PC-9 (cell line): ENCODE data around the gene PHC2. TPM values are rescaled to one million over a fixed set of nuclear protein-coding genes. Genes with fewer than 3 reads are reported as not detected.

Experiments used
- BruUV-seq: library from RNA; stranded (reverse); fragments of 400-500 nt; replicated peaks from 2 replicates; lab custom pipeline; 2021; lab: Mats Ljungman, UMichigan
- CTCF ChIA-PET: fragments of 300-600 bp; sonication (Branson Sonifier 250); formaldehyde crosslinking; loops from one replicate; lab custom pipeline; 2022; ENCODE audit warnings: antibody characterized with exemption; lab: Charles Lee
- POLR2A ChIA-PET: fragments of 300-600 bp; sonication (Branson Sonifier 250); formaldehyde crosslinking; loops from one replicate; lab custom pipeline; 2022; ENCODE audit warnings: antibody characterized with exemption; ENCODE audit not compliant: unreplicated experiment; lab: Charles Lee
- DNase-seq, 2 experiments: peaks; one replicate each; pipeline versions ENCODE4 v3.0.0 to v3.0.0-alpha.2; 2015 to 2022; ENCODE audit warnings: mixed read lengths in 1 of 2
- H2AFZ ChIP-seq: fragments of 200-600 bp; sonication (generic); 2 replicates; pipeline ENCODE4 v1.8.1; 2017; ENCODE audit warnings: antibody characterized with exemption
- H3F3A ChIP-seq: fragments of 200-600 bp; sonication (generic); 2 replicates; pipeline ENCODE4 v1.8.1; 2017; ENCODE audit warnings: antibody characterized with exemption, mild to moderate bottlenecking, low read depth; ENCODE audit not compliant: insufficient read depth
- H3K27ac ChIP-seq: fragments of 200-600 bp; sonication (generic); 2 replicates; pipeline ENCODE4 v1.6.1; 2016; ENCODE audit warnings: mixed run types
- H3K27me3 ChIP-seq: fragments of 200-600 bp; sonication (generic); 2 replicates; pipeline ENCODE4 v1.6.1; 2016; ENCODE audit warnings: low read depth, mixed run types; ENCODE audit not compliant: insufficient read depth
- H3K36me3 ChIP-seq: fragments of 200-600 bp; sonication (generic); 2 replicates; pipeline ENCODE4 v1.6.1; 2016; ENCODE audit warnings: low read depth, mixed run types
- H3K4me1 ChIP-seq: fragments of 200-600 bp; sonication (generic); replicated peaks from 2 replicates; pipeline ENCODE4 v1.6.1; 2016; ENCODE audit warnings: mixed run types; ENCODE audit not compliant: insufficient read depth
- H3K4me2 ChIP-seq: fragments of 200-600 bp; sonication (generic); 2 replicates; pipeline ENCODE4 v1.6.1; 2017; ENCODE audit warnings: mixed run types
- H3K4me3 ChIP-seq: fragments of 200-600 bp; sonication (generic); 2 replicates; pipeline ENCODE4 v1.6.1; 2016; ENCODE audit warnings: mixed run types
- H3K79me2 ChIP-seq: fragments of 200-600 bp; sonication (generic); 2 replicates; pipeline ENCODE4 v1.6.1; 2017; ENCODE audit warnings: low read depth, mixed run types
- H3K9me2 ChIP-seq: fragments of 200-600 bp; sonication (generic); 2 replicates; pipeline ENCODE4 v1.8.1; 2017; ENCODE audit warnings: mild to moderate bottlenecking; ENCODE audit not compliant: insufficient read depth
- H3K9me3 ChIP-seq: fragments of 200-600 bp; sonication (generic); 2 replicates; pipeline ENCODE4 v1.8.1; 2016; ENCODE audit warnings: low read depth; ENCODE audit not compliant: insufficient read depth
- H4K20me1 ChIP-seq: fragments of 200-600 bp; sonication (generic); 2 replicates; pipeline ENCODE4 v1.8.1; 2017; ENCODE audit not compliant: insufficient read depth
- CTCF ChIP-seq: fragments of 200-600 bp; sonication (generic); conservative IDR thresholded peaks from 2 replicates; pipeline ENCODE4 v1.6.1; 2017; ENCODE audit warnings: mixed run types, antibody characterized with exemption, mild to moderate bottlenecking, moderate library complexity
- EZH2 ChIP-seq: fragments of 200-600 bp; sonication (generic); IDR thresholded peaks from 2 replicates; pipeline ENCODE4 v1.8.0; 2017; ENCODE audit warnings: antibody characterized with exemption, low read depth
- intact Hi-C: fragments of 100-400 bp; cut with micrococcal nuclease; formaldehyde crosslinking; loops from one replicate; pipeline ENCODE4 v1.10.0; 2022; ENCODE audit not compliant: unreplicated experiment
- total RNA-seq: library from RNA; stranded (reverse); gene quantifications from 2 replicates; pipeline ENCODE4 v1.2.3, GENCODE V29; 2021

Gene PHC2
- total RNA-seq, 1 experiment from 2014 or later = 48.1 TPM

- ChIA-PET CTCF (no interaction called here), POLR2A (interaction anchor here (0.7 kb wide), 1 partner anchor 24 kb away, joined by 3 read pairs; no protein-coding TSS in a partner anchor)
- H3K79me2 ChIP-seq = peaks cover 90% of the 10 kb centered on the region
- intact Hi-C loops = loop anchor here (5.0 kb wide), 1 partner anchor 220 kb away; no protein-coding TSS in a partner anchor
- H3K27me3 ChIP-seq = no peaks in the 10 kb centered on the region
- no peaks in the 10 kb centered on the region for H3K9me2 ChIP-seq
- H3K9me3 ChIP-seq = no peaks in the 10 kb centered on the region
- peak overlapping the region; percentile 99 for H3K4me2 ChIP-seq
- peak overlapping the region; percentile 99 for H3K4me3 ChIP-seq
- DNase-seq = peak; percentile 44 to 79
- H3K27ac ChIP-seq = peak overlapping the region; percentile 86
- peaks cover 19% of the 10 kb centered on the region for H4K20me1 ChIP-seq
- peaks cover 50% of the 10 kb centered on the region for H3F3A ChIP-seq
- TF ChIP-seq CTCF (no peak), EZH2 (no peak)
- peaks cover 27% of the 10 kb centered on the region for H3K36me3 ChIP-seq
- peaks cover 74% of the 10 kb centered on the region for H3K4me1 ChIP-seq
- no peak overlapping the region for H2AFZ ChIP-seq
- BruUV-seq = TSS peak; percentile 64
Observed at GRCh38 chr1:33346927-33347649, 83.8 kb downstream of the PHC2 start.

- Histone ChIP-seq H3K9me2 (no peaks in the 10 kb centered on the region), H3K27me3 (no peaks in the 10 kb centered on the region), H3K4me1 (peaks cover 76% of the 10 kb centered on the region), H2AFZ (no peak overlapping the region), H3K4me2 (peak overlapping the region; percentile 99), H3K4me3 (peak overlapping the region; percentile 99; the same call in 1 of the 2 replicates), H3F3A (peaks cover 50% of the 10 kb centered on the region), H3K36me3 (peaks cover 33% of the 10 kb centered on the region), H3K9me3 (no peaks in the 10 kb centered on the region), H3K79me2 (peaks cover 90% of the 10 kb centered on the region), H4K20me1 (peaks cover 25% of the 10 kb centered on the region), H3K27ac (peak overlapping the region; percentile 86)
- CTCF ChIA-PET = no interaction called here
- no peak for DNase-seq
- BruUV-seq = no TSS peak
- POLR2A ChIA-PET = interaction anchor here (0.7 kb wide), 1 partner anchor 24 kb away, joined by 3 read pairs; no protein-coding TSS in a partner anchor
- TF ChIP-seq EZH2 (no peak), CTCF (no peak)
- intact Hi-C loops = loop anchor here (5.0 kb wide), 1 partner anchor 219 kb away; no protein-coding TSS in a partner anchor
Observed at GRCh38 chr1:33346533-33346926, 84.4 kb downstream of the PHC2 start.

GRCh38 chr1:33344896-33345560 lies 85.9 kb downstream of the PHC2 start:
- H3K9me3 ChIP-seq = no peaks in the 10 kb centered on the region
- peaks cover 56% of the 10 kb centered on the region for H3F3A ChIP-seq
- peak overlapping the region; percentile 86; the same call in 1 of the 2 replicates for H3K27ac ChIP-seq
- no TSS peak for BruUV-seq
- H3K4me1 ChIP-seq = peaks cover 70% of the 10 kb centered on the region
- H3K27me3 ChIP-seq = no peaks in the 10 kb centered on the region
- no peaks in the 10 kb centered on the region for H3K9me2 ChIP-seq
- H2AFZ ChIP-seq = no peak overlapping the region
- CTCF ChIA-PET = no interaction called here
- peaks cover 46% of the 10 kb centered on the region for H3K36me3 ChIP-seq
- peak overlapping the region; percentile 99 for H3K4me2 ChIP-seq
- H4K20me1 ChIP-seq = peaks cover 40% of the 10 kb centered on the region
- H3K79me2 ChIP-seq = peaks cover 92% of the 10 kb centered on the region
- intact Hi-C loops = loop anchor here (5.0 kb wide), 1 partner anchor 218 kb away; no protein-coding TSS in a partner anchor
- TF ChIP-seq EZH2 = no peak
- no peak for TF ChIP-seq CTCF
- H3K4me3 ChIP-seq = peak overlapping the region; percentile 99; the same call in 1 of the 2 replicates
- no peak for DNase-seq
- POLR2A ChIA-PET = no interaction called here
